ENCODE measurements around the gene LGR6. TPM values are rescaled to one million over a fixed set of nuclear protein-coding genes. Genes with fewer than 3 reads are reported as not detected.
"Not testable (repeated sequence)": the region's sequence is repeated elsewhere in the genome, so short reads cannot be mapped to it uniquely, and the experiment has no call there.

Gene LGR6, protein sequence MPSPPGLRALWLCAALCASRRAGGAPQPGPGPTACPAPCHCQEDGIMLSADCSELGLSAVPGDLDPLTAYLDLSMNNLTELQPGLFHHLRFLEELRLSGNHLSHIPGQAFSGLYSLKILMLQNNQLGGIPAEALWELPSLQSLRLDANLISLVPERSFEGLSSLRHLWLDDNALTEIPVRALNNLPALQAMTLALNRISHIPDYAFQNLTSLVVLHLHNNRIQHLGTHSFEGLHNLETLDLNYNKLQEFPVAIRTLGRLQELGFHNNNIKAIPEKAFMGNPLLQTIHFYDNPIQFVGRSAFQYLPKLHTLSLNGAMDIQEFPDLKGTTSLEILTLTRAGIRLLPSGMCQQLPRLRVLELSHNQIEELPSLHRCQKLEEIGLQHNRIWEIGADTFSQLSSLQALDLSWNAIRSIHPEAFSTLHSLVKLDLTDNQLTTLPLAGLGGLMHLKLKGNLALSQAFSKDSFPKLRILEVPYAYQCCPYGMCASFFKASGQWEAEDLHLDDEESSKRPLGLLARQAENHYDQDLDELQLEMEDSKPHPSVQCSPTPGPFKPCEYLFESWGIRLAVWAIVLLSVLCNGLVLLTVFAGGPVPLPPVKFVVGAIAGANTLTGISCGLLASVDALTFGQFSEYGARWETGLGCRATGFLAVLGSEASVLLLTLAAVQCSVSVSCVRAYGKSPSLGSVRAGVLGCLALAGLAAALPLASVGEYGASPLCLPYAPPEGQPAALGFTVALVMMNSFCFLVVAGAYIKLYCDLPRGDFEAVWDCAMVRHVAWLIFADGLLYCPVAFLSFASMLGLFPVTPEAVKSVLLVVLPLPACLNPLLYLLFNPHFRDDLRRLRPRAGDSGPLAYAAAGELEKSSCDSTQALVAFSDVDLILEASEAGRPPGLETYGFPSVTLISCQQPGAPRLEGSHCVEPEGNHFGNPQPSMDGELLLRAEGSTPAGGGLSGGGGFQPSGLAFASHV
- total RNA-seq: 1 to 10 TPM; 5.8 to 5.9 TPM

DNA sequence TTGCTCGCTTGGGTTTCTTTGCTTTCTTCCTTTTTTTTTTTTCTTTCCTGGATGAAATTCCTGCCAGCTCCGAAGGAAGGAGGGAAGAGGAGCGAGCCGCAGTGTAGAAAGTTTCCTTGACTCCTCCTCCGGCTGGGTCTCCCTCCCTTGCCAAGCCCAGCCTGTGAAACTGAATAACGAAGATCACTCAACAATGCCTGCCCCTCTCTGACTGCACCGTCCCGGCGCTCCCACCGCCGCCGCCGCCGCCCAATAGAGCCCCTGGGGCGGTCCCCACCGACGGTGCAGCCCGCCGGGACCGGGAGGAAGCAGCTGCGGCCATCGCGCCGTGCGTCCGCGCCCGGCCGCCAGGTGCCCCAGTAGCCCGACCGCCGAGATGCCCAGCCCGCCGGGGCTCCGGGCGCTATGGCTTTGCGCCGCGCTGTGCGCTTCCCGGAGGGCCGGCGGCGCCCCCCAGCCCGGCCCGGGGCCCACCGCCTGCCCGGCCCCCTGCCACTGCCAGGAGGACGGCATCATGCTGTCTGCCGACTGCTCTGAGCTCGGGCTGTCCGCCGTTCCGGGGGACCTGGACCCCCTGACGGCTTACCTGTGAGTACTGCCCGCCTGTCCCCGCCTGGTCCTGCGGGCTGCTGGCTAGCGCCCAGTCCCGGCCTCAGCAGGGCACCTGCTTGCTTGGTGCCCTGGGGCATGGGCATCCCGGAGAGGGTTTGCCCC is at the start of gene LGR6:
TSS of gene LGR6 (plus strand) at position 186 of the 714 bp plus-strand sequence. CDS start at position 377, 191 bp downstream.
- peak; percentile 36 to 48 for ATAC-seq
- H3K27ac Mint-ChIP-seq: peak within 1 kb of the TSS; percentile 26 to 29
- DNase-seq (ENCODE audit: low spot score): no peak
- H3K36me3 Mint-ChIP-seq: no peaks in the 10 kb centered on the region
- peaks cover 22 to 45% of the 10 kb centered on the region in 2 donors for H3K4me1 Mint-ChIP-seq (ENCODE audit: low read depth in 2 of 2)
- H3K27me3 Mint-ChIP-seq: peaks cover 0 to 11% of the 10 kb centered on the region in 2 donors
- no peaks in the 10 kb centered on the region for H3K9me3 Mint-ChIP-seq
- H3K4me3 Mint-ChIP-seq: peak within 1 kb of the TSS; percentile 70

DNA sequence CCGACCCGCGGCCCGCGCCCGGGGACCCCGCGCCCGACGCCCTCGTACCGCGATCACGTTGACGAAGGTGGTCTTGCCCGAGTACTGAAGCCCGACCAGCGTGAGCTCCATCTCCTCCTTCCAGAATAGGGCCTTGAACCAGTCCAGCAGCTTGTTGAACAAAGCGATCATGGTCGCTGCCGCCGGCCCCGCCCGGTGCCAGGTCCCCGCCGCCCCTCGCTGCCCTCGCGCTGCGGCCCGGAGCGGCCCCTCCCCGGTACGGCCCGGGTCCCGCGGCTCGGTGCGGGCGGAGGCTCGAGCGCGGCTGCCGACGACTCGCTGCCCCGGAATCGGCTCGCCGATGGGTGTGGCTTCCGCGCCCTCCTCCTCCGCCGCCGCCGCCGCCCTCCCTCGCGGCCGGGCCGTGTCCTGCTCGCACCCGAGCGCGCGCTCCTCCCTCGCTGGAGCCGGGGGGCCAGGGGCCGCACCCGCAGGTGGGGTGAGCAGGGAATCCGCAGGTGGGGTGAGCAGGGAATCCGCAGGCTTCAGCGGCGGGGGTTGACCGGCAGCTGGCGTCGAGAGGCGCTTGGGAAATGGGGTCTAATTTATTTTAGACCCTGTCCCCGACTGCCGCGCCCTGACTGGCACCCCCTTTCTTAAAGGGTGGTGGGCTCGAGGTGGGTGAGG is 49.1 kb upstream of the LGR6 start, which contains the start of gene ARL8A:
TSS of gene ARL8A (minus strand) at position 336 of the 666 bp plus-strand sequence. CDS start at position 171, 165 bp downstream.
- peaks cover 4% of the 10 kb centered on the region for H3K36me3 Mint-ChIP-seq
- no peaks in the 10 kb centered on the region for H3K27me3 Mint-ChIP-seq
- ATAC-seq (peak; percentile 81 to 85), DNase-seq (ENCODE audit: low spot score) (peak; percentile 82)
- H3K9me3 Mint-ChIP-seq: no peaks in the 10 kb centered on the region
- H3K4me1 Mint-ChIP-seq (ENCODE audit: low read depth in 2 of 2): peaks cover 22% of the 10 kb centered on the region in 2 donors
- H3K4me3 Mint-ChIP-seq: peak within 1 kb of the TSS; percentile 99
- peak within 1 kb of the TSS; percentile 88 to 97 for H3K27ac Mint-ChIP-seq

DNA sequence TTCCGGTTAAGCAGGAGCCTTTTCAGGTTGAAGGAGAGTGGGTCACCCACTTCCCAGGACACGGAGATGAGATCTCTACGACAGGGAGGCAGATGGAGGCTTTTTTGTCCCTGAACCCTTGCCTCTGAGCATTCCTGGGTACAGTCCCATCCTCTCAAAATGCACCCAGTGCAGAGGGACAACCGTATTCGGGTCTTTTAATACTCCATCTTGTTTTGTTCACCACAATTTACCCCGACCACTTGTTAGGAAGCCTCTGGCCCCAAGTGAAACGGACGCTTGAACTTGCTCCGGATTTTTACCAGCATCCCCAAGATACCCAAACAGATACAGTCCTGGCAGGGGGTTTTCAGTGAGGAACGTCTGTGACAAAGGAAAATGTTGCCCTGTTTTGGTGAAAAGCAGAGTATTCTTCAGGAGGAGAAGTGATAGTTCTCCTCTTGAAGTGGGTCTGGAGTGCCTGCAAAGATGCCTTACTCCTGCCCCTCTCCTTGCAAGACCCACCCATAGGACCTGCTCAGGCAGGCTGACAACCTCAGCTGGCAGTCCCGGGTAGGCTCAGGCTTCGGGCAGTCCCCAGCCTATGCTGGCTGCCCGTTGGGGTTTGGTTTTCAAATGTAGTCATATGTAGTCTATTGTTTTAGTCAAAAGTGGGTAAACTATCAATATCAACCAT is 48.4 kb upstream of the LGR6 start:
- H3K4me1 Mint-ChIP-seq (ENCODE audit: low read depth in 2 of 2): peaks cover 22% of the 10 kb centered on the region in 2 donors
- DNase-seq (ENCODE audit: low spot score): no peak
- H3K36me3 Mint-ChIP-seq: peaks cover 4% of the 10 kb centered on the region
- H3K9me3 Mint-ChIP-seq: no peaks in the 10 kb centered on the region
- H3K27me3 Mint-ChIP-seq: no peaks in the 10 kb centered on the region
- peak; percentile 30 to 72 for ATAC-seq
- peak overlapping the region; percentile 92 for H3K4me3 Mint-ChIP-seq
- H3K27ac Mint-ChIP-seq: peak overlapping the region; percentile 80 to 87

DNA sequence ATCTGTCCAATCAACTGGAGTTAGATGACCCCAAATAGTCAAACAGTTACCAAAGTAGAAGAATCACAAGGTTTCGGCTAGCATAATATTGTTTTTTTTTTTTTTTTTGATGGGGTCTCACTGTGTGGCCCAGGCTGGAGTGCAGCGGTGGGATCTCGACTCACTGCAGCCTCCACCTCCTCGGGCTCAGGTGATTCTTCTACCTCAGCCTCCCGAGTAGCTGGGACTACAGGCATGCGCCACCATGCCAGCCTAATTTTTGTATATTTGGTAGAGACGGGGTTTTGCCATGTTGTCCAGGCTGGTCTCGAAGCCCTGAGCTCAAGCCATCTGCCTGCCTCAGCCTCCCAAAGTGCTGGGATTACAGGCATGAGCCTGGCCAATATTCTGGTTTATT is 47.9 kb upstream of the LGR6 start:
- Mint-ChIP-seq H3K27ac (peak overlapping the region; percentile 80 to 87), H3K4me1 (ENCODE audit: low read depth in 2 of 2) (peaks cover 23 to 24% of the 10 kb centered on the region in 2 donors)
- not testable (repeated sequence) for H3K36me3 Mint-ChIP-seq; ATAC-seq; H3K9me3 Mint-ChIP-seq; H3K27me3 Mint-ChIP-seq; DNase-seq (ENCODE audit: low spot score); H3K4me3 Mint-ChIP-seq

DNA sequence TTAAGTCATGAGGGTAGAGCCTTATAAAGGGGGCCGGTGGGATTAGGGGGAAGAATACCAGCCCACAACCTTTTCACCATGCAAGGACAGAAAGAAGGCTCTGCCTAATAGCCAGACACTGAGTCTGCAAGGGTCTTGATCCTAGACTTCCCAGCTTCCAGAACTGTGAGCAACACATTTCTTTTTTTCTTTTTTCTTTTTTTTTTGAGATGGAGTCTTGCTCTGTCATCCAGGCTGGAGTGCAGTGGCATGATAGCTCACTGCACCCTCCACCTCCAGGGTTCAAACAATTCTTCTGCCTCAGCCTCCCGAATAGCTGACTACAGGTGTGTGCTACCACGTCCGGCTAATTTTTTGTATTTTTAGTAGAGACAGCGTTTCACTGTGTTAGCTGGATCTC is 47.3 kb upstream of the LGR6 start:
- ATAC-seq (no peak), DNase-seq (ENCODE audit: low spot score) (no peak)
- Mint-ChIP-seq H3K9me3 (no peaks in the 10 kb centered on the region), H3K27me3 (no peaks in the 10 kb centered on the region), H3K36me3 (peaks cover 15% of the 10 kb centered on the region), H3K4me3 (no peak overlapping the region), H3K4me1 (ENCODE audit: low read depth in 2 of 2) (peaks cover 28 to 30% of the 10 kb centered on the region in 2 donors), H3K27ac (peak overlapping the region in 1 of 2 donors; percentile 80)

DNA sequence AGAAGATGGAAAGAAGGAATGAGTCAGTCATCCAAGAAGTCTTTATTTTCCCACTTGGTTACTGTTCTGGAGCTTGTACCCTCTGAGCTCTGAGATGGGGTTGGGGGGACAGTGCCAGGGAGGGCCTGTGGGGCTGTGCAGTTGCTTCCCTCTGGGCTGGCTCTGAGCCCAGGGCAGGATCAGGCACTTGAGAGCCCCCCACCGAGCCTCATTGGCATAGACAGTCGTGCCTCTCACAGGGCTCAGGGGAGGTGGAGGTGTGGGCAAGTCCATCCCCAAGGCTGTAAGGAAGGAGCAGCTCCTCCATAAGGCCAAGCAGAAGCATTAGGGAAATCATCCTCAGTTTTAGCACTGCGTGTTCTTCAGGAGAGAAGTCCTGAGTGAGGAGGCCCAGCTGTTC is 46.6 kb upstream of the LGR6 start:
- Mint-ChIP-seq H3K27ac (no peak overlapping the region), H3K4me1 (ENCODE audit: low read depth in 2 of 2) (peaks cover 29 to 30% of the 10 kb centered on the region in 2 donors), H3K4me3 (no peak overlapping the region), H3K36me3 (peaks cover 17% of the 10 kb centered on the region), H3K27me3 (no peaks in the 10 kb centered on the region), H3K9me3 (no peaks in the 10 kb centered on the region)
- ATAC-seq (no peak), DNase-seq (ENCODE audit: low spot score) (no peak)

DNA sequence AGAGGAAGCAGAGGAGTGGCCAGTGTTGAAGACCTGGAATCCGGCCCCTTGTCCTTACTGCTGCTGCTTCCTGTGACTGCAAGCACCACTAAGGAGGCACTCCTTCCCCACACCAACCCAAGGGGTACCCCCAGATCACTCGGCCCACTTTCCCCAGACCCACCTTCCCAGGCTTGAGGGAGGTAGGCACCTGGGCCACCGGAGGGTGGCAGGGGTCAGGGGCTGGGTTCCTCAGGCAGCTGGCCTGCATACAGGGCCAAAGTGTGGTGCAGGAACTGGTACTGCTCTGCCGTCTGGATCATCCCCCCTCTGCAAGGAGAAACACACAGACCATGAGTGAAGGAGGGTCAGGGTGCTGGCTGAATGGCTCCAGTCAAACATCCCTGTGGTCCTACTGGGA is 45.2 kb upstream of the LGR6 start:
- no peak for ATAC-seq
- no peaks in the 10 kb centered on the region for H3K27me3 Mint-ChIP-seq
- peaks cover 23 to 25% of the 10 kb centered on the region in 2 donors for H3K4me1 Mint-ChIP-seq (ENCODE audit: low read depth in 2 of 2)
- H3K36me3 Mint-ChIP-seq: peaks cover 20% of the 10 kb centered on the region
- H3K9me3 Mint-ChIP-seq: no peaks in the 10 kb centered on the region
- no peak overlapping the region for H3K4me3 Mint-ChIP-seq
- no peak for DNase-seq (ENCODE audit: low spot score)
- H3K27ac Mint-ChIP-seq: peak overlapping the region in 1 of 2 donors; percentile 26

DNA sequence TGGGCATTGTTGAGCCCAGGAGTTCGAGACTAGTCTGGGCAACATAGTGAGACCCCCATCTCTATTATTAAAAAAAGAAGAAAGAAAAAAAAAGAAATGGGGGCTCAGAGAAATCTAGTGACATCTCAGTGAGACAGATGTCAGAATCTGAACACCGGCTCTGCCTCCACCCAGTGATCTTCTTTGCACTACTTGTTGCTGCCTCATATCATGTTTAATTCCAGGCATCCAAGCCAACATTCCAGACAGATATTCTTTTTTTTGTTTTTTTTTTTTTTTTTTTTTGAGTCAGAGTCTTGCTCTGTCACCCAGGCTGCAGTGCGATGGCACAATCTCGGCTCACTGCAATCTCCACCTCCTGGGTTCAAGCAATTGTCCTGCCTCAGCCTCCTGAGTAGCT is 44.0 kb upstream of the LGR6 start:
- Mint-ChIP-seq H3K36me3 (peaks cover 25% of the 10 kb centered on the region), H3K27me3 (no peaks in the 10 kb centered on the region), H3K9me3 (no peaks in the 10 kb centered on the region), H3K4me3 (no peak overlapping the region), H3K4me1 (ENCODE audit: low read depth in 2 of 2) (peaks cover 21 to 25% of the 10 kb centered on the region in 2 donors), H3K27ac (peak overlapping the region in 1 of 2 donors; percentile 26)
- DNase-seq (ENCODE audit: low spot score) (no peak), ATAC-seq (no peak)

DNA sequence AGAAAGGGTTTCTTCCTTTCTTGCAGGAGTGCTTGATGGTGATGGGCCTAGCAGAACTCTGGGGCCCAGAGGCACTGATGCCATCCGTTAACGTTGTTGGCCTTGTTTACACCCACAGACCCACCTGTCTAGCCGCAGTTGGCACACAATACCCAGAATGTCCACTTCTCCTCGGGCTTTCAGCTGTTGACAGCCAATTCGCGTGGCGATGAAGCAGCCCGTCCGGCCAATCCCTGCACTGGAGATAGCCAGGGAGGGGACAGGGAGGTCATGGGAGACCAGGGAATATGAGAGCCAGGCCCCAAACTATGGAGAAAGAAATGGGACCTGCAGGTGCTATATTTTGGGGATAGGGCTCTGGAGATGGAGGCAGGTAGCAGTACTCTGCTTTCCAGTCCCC is 43.4 kb upstream of the LGR6 start:
- no peak overlapping the region for H3K4me3 Mint-ChIP-seq
- no peaks in the 10 kb centered on the region for H3K9me3 Mint-ChIP-seq
- peaks cover 23 to 30% of the 10 kb centered on the region in 2 donors for H3K4me1 Mint-ChIP-seq (ENCODE audit: low read depth in 2 of 2)
- H3K27me3 Mint-ChIP-seq: no peaks in the 10 kb centered on the region
- ATAC-seq (no peak), DNase-seq (ENCODE audit: low spot score) (no peak)
- peaks cover 31% of the 10 kb centered on the region for H3K36me3 Mint-ChIP-seq
- H3K27ac Mint-ChIP-seq: no peak overlapping the region

DNA sequence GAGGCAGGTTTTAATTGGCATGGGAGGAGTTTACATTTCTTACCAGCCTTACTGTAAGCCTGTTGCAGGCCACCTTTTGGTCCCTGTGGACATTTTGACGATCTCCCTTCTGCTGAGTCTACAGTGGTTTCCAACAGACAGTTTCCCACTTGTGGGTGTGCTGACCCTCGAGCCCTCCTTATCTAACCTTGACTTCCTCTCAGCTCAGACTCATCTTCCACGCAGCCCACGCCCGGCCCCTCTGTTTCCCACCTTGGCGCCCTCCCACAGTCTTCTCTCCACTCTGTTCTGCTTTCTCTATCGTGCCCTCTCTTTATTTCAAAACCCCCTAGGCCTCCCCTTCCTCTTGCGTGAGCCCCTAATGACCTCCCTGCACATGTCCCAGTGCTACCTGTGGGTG is 43.0 kb upstream of the LGR6 start:
- Mint-ChIP-seq H3K27ac (peak overlapping the region; percentile 10 to 16), H3K36me3 (peaks cover 31% of the 10 kb centered on the region), H3K4me1 (ENCODE audit: low read depth in 2 of 2) (peaks cover 19 to 26% of the 10 kb centered on the region in 2 donors), H3K4me3 (no peak overlapping the region), H3K27me3 (no peaks in the 10 kb centered on the region), H3K9me3 (no peaks in the 10 kb centered on the region)
- DNase-seq (ENCODE audit: low spot score): no peak
- no peak for ATAC-seq

DNA sequence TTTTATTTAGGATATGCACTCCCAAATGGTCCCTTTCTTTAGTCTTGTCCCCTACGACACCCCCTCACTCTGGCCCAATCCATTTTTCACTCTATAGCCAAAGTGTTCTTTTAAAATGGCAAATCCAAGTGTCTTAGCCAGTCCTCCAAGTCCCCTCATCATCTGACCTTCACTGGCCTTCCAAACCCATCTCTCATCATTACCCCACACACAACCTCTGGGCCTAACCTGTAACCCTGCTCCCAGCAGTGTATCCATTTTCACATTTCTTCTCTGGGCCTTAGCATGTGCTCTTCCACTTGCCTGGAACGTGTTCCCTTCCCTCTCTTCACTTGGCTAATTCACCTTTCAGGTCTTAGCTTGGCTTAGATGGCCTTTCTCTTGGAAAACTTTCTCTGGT is 42.6 kb upstream of the LGR6 start:
- no peak for ATAC-seq
- Mint-ChIP-seq H3K4me1 (ENCODE audit: low read depth in 2 of 2) (peaks cover 24 to 27% of the 10 kb centered on the region in 2 donors), H3K9me3 (no peaks in the 10 kb centered on the region), H3K27ac (peak overlapping the region; percentile 10 to 16), H3K27me3 (no peaks in the 10 kb centered on the region), H3K4me3 (no peak overlapping the region), H3K36me3 (peaks cover 35% of the 10 kb centered on the region)
- DNase-seq (ENCODE audit: low spot score): no peak

DNA sequence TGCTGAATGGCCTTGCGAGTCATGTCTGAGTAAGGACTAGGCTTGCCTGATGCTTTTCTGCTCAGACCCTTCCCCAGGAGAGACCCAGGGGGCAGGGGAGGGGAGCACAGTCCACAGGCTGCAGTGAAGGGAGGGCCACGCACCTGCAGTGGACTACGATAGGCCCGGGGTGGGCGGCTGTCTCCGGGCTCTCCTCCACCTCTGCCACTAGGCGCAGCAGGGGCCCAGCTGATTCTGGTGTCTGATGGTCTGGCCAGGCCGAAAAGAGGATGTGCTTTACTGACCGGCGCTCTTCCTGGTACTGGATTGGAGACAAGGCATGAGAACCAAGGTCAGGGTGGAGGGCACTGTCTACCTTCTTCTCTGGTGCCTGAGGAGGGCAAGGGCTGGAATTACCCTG is 41.2 kb upstream of the LGR6 start:
- Mint-ChIP-seq H3K4me1 (ENCODE audit: low read depth in 2 of 2) (peaks cover 27 to 29% of the 10 kb centered on the region in 2 donors), H3K9me3 (no peaks in the 10 kb centered on the region), H3K27me3 (no peaks in the 10 kb centered on the region), H3K4me3 (no peak overlapping the region), H3K36me3 (peaks cover 39% of the 10 kb centered on the region), H3K27ac (no peak overlapping the region)
- DNase-seq (ENCODE audit: low spot score) (no peak), ATAC-seq (no peak)

All from natural killer cell treated with Interleukin-12 subunit alpha and Interleukin-12 subunit beta and Interleukin-15 and Interleukin-18, amount 100 ng/mL, for 72 hours (primary cell).